ENCODE data around the gene JCAD. TPM values are rescaled to one million over a fixed set of nuclear protein-coding genes. Genes with fewer than 3 reads are reported as not detected.

JCAD gene
- total RNA-seq, 4 donors from 2014 or later = 30.0 to 65.3 (median 44.2) TPM

GRCh38 chr10:30052062-30052461 lies 7.3 kb downstream of the JCAD start:
- H3K4me3 ChIP-seq = no peak overlapping the region
- no peaks in the 10 kb centered on the region for H3K9me3 ChIP-seq
- peaks cover 0 to 8% (median 0%) of the 10 kb centered on the region in 3 donors for H3K36me3 ChIP-seq
- no peak for TF ChIP-seq CTCF (IDR thresholded peaks at IDR 0.05)
- no peak for TF ChIP-seq EP300 (IDR thresholded peaks at IDR 0.05)
- TF ChIP-seq POLR2A (IDR thresholded peaks at IDR 0.05) = no peak
- 84 to 90% methylated on average over 6 of the region's 6 CpGs for WGBS, 2 donors
- H3K27ac ChIP-seq = peak overlapping the region in 1 of 4 donors; percentile 20
- H3K4me1 ChIP-seq = peaks cover 0 to 37% (median 2%) of the 10 kb centered on the region in 4 donors
- no peaks in the 10 kb centered on the region for H3K27me3 ChIP-seq
- no peak for DNase-seq (ENCODE audit: low spot score in 2 of 2)

GRCh38 chr10:30051220-30051619 lies 8.2 kb downstream of the JCAD start:
- no peaks in the 10 kb centered on the region for H3K9me3 ChIP-seq
- peaks cover 0 to 17% (median 0%) of the 10 kb centered on the region in 3 donors for H3K36me3 ChIP-seq
- 55 to 59% methylated on average over 8 of the region's 8 CpGs for WGBS, 2 donors
- no peak overlapping the region for H3K4me3 ChIP-seq
- H3K4me1 ChIP-seq = peaks cover 0 to 30% (median 2%) of the 10 kb centered on the region in 4 donors
- no peak for TF ChIP-seq CTCF (IDR thresholded peaks at IDR 0.05)
- TF ChIP-seq POLR2A (IDR thresholded peaks at IDR 0.05) = no peak
- no peak for TF ChIP-seq EP300 (IDR thresholded peaks at IDR 0.05)
- no peak overlapping the region for H3K27ac ChIP-seq
- DNase-seq (ENCODE audit: low spot score in 2 of 2) = no peak
- H3K27me3 ChIP-seq = no peaks in the 10 kb centered on the region

- Histone ChIP-seq H3K4me3 (no peak overlapping the region), H3K9me3 (no peaks in the 10 kb centered on the region), H3K27me3 (no peaks in the 10 kb centered on the region), H3K36me3 (peaks cover 0 to 23% (median 0%) of the 10 kb centered on the region in 3 donors), H3K4me1 (peaks cover 0 to 22% (median 1%) of the 10 kb centered on the region in 4 donors), H3K27ac (no peak overlapping the region)
- 62 to 72% methylated on average over 3 of the region's 3 CpGs for WGBS, 2 donors
- no peak for TF ChIP-seq CTCF (IDR thresholded peaks at IDR 0.05)
- TF ChIP-seq POLR2A (IDR thresholded peaks at IDR 0.05) = no peak
- no peak for TF ChIP-seq EP300 (IDR thresholded peaks at IDR 0.05)
- DNase-seq (ENCODE audit: low spot score in 2 of 2) = no peak
These were observed 9.0 kb downstream of the JCAD start for GRCh38 chr10:30050411-30050810.

GRCh38 chr10:30048768-30049517 lies 10.4 kb downstream of the JCAD start:
- WGBS, 2 donors = 82 to 86% methylated on average over 18 of the region's 18 CpGs
- Histone ChIP-seq H3K27ac (peak overlapping the region in 1 of 4 donors; percentile 6), H3K27me3 (no peaks in the 10 kb centered on the region), H3K36me3 (peaks cover 0 to 32% (median 0%) of the 10 kb centered on the region in 3 donors), H3K4me1 (peaks cover 0 to 15% (median 0%) of the 10 kb centered on the region in 4 donors), H3K9me3 (no peaks in the 10 kb centered on the region), H3K4me3 (no peak overlapping the region)
- no peak for DNase-seq (ENCODE audit: low spot score in 2 of 2)
- TF ChIP-seq CTCF (IDR thresholded peaks at IDR 0.05) (no peak), POLR2A (IDR thresholded peaks at IDR 0.05) (no peak), EP300 (IDR thresholded peaks at IDR 0.05) (no peak)

GRCh38 chr10:30047924-30048531 lies 11.4 kb downstream of the JCAD start:
- no peak for DNase-seq (ENCODE audit: low spot score in 2 of 2)
- Histone ChIP-seq H3K4me1 (peaks cover 0 to 20% (median 0%) of the 10 kb centered on the region in 4 donors), H3K27me3 (no peaks in the 10 kb centered on the region), H3K27ac (peak overlapping the region in 1 of 4 donors; percentile 46), H3K9me3 (no peaks in the 10 kb centered on the region), H3K36me3 (peaks cover 0 to 32% (median 0%) of the 10 kb centered on the region in 3 donors), H3K4me3 (no peak overlapping the region)
- no peak for TF ChIP-seq POLR2A (IDR thresholded peaks at IDR 0.05)
- no peak for TF ChIP-seq EP300 (IDR thresholded peaks at IDR 0.05)
- no peak for TF ChIP-seq CTCF (IDR thresholded peaks at IDR 0.05)
- WGBS, 2 donors = 69 to 79% methylated on average over 11 of the region's 11 CpGs
